ENCODE data around the gene ZNF334.
A peak's percentile ranks its signal among the peaks of the same experiment; 100 is the strongest.

The ZNF334 gene

DNA sequence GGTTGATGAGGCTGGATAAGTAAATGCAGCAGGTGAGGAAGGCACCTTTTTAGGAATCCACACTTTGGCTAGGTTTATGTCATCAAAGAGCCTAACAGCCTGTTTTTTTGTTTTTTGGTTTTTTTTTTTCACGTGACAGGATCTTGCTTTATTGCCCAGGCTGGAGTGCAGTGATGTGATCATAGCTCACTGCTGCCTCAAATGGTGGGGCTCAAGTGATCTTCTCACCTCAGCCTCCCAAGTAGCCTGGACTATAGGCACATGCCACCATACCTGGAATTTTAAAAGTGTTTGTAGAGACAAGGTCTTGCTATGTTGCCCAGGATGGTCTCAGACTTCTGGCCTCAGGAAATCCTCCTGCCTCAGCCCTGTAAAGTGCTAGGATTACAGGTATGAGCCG is 36.1 kb downstream of the ZNF334 start:
- H3K4me3 ChIP-seq (ENCODE audit: low read length) = no peak overlapping the region
- DNase-seq (ENCODE audit: low read depth) = no peak
- TF ChIP-seq, protein P1, sequence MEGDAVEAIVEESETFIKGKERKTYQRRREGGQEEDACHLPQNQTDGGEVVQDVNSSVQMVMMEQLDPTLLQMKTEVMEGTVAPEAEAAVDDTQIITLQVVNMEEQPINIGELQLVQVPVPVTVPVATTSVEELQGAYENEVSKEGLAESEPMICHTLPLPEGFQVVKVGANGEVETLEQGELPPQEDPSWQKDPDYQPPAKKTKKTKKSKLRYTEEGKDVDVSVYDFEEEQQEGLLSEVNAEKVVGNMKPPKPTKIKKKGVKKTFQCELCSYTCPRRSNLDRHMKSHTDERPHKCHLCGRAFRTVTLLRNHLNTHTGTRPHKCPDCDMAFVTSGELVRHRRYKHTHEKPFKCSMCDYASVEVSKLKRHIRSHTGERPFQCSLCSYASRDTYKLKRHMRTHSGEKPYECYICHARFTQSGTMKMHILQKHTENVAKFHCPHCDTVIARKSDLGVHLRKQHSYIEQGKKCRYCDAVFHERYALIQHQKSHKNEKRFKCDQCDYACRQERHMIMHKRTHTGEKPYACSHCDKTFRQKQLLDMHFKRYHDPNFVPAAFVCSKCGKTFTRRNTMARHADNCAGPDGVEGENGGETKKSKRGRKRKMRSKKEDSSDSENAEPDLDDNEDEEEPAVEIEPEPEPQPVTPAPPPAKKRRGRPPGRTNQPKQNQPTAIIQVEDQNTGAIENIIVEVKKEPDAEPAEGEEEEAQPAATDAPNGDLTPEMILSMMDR (IDR thresholded peaks at IDR 0.05; ENCODE audit: insufficient read depth, low read depth, low read length, missing control alignments) = no peak

DNA sequence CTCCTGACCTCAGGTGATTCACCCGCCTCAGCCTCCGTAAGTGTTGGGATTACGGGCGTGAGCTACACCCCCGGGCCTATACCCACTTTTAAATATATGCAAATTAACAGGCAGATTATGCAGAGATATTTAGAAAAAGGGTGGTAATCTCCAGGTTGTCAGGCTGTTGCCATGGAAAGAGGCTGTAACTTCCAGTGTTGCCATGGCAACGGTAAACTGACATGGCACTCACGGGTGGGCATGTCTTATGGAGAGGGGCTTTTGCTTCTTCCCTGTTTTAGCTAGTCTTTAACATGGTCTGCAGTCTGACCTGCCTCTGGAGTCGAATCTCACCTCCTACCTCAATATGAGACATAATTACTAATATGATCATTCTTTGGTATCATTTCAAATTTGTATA is 44.9 kb downstream of the ZNF334 start:
- no peak for DNase-seq (ENCODE audit: low read depth)
- TF ChIP-seq, protein P1 (IDR thresholded peaks at IDR 0.05; ENCODE audit: insufficient read depth, low read depth, low read length, missing control alignments) = no peak
- H3K4me3 ChIP-seq (ENCODE audit: low read length) = no peak overlapping the region

DNA sequence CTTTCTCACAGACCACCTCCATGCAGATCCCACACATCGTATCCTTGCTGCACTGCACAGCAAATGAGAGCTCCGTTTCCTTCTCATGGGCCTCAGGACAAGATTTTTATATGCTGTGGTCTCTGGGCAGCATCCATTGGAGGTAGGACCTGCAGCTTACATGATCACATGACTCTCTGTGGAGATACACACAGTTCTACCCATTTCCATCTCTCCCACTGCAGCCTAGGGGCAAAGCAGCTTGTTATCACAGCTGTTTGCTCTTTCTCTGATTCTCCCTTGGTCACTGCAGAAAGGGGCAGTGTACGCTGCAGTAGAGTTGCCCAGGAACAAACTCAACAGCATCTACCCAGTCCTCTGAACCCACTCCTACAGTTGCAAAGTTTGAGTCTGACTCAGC is 48.9 kb downstream of the ZNF334 start:
- no peak overlapping the region for H3K4me3 ChIP-seq (ENCODE audit: low read length)
- no peak for DNase-seq (ENCODE audit: low read depth)

DNA sequence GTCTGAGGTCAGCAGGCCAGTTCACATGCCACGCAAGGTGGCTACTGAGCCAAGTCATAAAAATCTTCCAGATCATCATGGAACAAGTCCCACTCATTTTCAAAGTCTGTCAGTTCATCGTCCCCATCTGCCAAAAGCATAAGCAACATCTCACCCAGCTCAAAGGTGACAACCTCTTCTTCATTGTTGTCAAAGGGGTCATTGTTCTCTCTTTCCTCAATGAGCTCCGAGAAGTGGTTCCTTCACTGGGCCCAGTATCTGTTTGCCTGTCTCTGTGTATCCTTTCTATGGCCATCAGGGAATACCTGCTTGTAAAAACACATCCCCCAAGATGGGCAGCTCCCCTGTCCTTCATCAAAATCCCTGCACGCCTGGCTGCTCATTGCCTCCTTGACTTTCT is 49.5 kb downstream of the ZNF334 start:
- DNase-seq (ENCODE audit: low read depth) = no peak
- TF ChIP-seq, protein P1 (IDR thresholded peaks at IDR 0.05; ENCODE audit: insufficient read depth, low read depth, low read length, missing control alignments) = no peak
- no peak overlapping the region for H3K4me3 ChIP-seq (ENCODE audit: low read length)

More for the DNA sequence above, 48.9 kb downstream of the ZNF334 start:
- TF ChIP-seq, protein P1 (IDR thresholded peaks at IDR 0.05; ENCODE audit: insufficient read depth, low read depth, low read length, missing control alignments) = no peak

DNA sequence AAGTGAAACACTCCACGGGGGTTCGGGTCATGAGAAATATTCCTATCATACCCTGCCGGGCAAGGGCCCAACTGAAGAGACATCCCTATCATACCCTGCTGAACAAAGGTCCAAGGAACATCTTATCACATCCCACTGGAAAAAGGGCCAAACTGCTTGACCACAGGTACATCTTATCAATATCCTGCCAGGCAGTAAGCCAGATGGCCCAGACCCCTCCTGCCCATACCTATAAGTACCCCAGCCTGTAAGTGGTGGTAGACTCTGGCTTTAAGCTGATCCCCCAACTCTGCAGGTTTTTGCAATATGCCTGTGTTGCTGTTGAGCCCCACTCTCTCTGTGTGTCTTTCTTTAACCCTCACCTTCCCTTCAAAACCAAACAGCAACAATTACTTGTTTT is 51.6 kb downstream of the ZNF334 start:
- DNase-seq (ENCODE audit: low read depth) = no peak
- H3K4me3 ChIP-seq (ENCODE audit: low read length) = no peak overlapping the region
- TF ChIP-seq, protein P1 (IDR thresholded peaks at IDR 0.05; ENCODE audit: insufficient read depth, low read depth, low read length, missing control alignments) = no peak

DNA sequence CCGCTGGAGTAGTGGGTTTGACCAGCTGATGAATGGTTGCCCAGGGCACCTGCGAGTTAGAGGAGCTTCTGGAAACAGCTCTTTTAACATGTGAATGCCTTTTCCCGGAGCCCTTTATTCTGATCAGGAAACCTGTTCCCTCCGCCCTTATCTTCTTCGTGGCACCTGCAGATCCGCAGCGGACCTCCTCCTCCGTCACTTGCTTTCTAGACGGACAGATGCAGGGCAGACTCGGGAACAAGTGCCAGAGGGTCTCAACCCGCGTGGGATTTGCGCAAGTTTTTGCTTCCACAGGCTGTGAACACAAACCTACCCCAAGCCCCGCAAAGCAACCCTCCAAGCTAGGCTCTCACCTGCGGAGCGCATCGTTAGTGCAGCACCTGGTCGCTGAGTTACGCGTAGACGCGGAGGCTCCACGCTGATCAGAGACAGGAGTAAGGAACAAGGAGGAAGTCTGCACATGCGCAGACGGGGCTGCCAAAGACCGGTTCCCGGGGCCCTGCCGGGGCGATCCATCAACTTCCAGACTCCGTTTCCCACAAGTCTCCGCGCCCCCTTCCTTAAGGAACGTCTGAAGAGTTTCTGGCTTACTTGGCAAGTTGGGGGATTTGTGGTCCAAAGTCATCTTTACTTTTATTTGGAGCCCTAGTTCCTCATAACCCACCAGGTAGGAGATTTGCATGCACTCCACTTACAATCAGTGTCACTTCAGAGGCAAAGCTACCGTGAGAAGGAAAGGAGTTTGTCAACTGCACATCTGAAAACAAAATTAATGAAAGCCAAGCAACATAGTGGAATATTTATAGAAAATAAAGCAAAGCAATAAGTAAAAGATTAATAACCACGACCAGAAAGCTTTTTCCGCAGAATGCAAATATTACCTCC is 54.3 kb downstream of the ZNF334 start:
- TF ChIP-seq, protein P1 (IDR thresholded peaks at IDR 0.05; ENCODE audit: insufficient read depth, low read depth, low read length, missing control alignments) = no peak
- H3K4me3 ChIP-seq (ENCODE audit: low read length) = peak overlapping the region; percentile 27
- DNase-seq (ENCODE audit: low read depth) = peak; percentile 44

All from epithelial cell of esophagus (primary cell).